IPS DF 4.7 (cell line): Measurements from ENCODE around the gene AKAP9.
"Not testable (repeated sequence)": the region's sequence is repeated elsewhere in the genome, so short reads cannot be mapped to it uniquely, and the experiment has no call there.

ENCODE experiments used
- DNase-seq: peaks from one replicate; pipeline ENCODE4 v3.0.0-alpha.2; 2013; ENCODE audit warnings: low spot score; ENCODE audit errors: extremely low read depth

AKAP9 gene

DNA sequence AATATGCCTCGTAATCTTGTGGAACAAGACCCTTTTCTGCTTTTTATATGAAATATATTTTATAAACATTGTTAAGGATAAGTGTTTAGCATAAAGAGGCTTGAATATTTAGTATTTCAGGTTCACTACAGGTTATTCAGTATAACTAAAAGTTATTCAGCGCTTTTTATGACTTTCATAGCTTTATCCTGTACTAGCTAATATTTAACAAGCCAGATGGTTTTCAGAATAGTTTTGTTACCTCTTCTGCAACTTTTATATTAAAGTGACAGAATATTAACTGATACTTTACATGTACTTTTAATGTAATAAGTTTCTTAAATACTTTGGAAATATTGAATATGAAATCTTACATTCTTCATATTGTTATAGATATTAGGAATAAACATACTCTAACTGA is 118.2 kb downstream of the AKAP9 start:
- no peak for DNase-seq

DNA sequence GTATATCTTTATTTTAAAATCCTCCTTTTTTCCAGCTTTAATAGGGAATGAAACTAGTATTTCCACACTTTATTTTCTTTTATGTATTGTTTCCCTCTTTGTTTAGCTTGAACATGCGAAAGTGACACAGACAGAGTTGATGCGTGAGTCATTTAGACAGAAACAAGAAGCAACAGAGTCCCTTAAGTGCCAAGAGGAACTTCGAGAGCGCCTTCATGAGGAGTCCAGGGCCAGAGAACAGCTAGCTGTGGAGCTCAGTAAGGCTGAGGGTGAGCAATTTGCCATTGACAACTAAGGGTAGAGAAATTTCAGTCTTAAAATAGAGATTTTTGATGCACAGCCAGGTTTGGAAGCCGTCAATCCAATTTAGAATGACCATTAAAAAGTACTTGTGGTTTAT is 120.5 kb downstream of the AKAP9 start:
- no peak for DNase-seq

DNA sequence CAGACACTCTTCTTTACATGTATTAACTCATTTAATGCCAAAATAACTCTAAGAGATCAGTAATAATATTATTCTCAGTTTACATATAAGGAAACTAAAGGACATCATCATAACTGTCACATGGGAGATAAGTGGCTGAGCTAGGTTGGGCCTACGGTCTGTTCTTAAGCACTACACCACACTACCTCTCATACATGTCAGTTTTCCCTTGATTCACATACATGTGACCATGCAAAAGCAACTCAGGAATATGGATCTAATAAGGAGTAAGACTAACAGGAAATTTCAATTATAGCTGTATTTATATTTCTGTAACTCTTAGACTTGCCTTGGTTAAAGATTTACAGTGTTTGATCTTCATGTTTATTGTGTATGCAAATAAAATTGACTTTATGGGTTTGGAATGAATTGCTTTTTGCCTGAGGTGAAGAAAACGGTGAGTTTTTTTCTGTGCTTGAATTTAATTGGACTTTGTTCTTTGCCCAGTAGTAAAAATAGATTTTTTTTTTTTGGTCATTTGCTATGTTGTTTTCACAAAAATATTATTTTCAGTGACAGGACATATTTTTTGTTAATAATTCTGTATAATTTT is 123.9 kb downstream of the AKAP9 start:
- no peak for DNase-seq

DNA sequence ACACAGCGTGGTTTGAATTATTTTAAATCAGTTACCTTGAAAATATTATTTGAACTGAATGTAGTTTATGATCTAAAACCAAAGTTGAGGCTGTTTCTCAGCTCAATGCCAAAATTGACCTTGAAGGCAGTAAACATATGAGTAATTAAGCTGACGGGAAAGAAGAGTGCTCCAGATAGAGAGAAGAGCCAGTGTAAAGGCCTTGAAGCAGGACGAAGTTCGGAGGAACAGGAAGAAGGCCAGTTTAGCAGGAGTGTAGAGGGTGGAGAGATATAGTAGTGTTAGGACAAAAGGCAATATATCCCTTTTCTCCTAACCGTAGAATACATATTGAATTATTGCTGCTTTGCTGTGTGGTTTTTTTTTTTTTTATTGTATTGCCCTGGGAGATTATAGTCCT is 130.4 kb downstream of the AKAP9 start:
- DNase-seq = no peak

DNA sequence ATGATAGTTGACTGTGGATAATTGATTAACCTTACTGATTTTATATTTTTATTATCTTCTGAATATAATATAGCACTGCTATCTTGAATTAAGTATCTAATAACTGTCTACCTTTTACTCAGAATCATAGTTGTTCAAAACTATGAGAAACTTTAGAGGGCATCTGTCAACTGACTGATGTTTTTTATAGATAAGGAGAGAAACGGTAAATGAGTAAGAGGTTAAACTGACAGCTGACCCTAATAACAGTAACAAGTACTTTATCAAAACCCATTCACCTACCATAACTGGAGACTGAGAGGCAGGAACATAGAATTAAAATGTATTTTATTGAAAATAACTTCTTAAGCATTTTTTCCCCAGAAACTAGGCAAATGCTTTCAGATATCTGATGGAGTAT is 131.5 kb downstream of the AKAP9 start:
- DNase-seq = no peak

DNA sequence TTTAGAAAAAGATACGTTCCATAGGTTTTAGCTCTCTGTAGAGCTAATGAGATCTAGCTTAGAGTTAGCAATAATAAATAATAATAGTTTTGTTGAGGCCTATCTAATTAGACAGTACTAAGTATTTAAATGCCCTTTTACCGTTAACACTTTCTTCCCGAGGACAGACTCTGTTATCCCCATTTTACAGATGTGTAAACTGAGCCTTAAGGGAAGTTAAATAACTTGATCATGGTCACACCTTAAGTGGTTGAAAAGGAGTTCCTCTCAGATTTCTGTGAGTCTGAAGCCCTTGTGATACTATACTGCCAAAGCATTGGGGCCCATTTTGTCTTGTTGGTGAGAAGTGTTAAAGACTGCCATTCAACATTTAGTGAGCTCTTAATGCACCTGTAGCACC is 132.0 kb downstream of the AKAP9 start:
- DNase-seq = no peak

DNA sequence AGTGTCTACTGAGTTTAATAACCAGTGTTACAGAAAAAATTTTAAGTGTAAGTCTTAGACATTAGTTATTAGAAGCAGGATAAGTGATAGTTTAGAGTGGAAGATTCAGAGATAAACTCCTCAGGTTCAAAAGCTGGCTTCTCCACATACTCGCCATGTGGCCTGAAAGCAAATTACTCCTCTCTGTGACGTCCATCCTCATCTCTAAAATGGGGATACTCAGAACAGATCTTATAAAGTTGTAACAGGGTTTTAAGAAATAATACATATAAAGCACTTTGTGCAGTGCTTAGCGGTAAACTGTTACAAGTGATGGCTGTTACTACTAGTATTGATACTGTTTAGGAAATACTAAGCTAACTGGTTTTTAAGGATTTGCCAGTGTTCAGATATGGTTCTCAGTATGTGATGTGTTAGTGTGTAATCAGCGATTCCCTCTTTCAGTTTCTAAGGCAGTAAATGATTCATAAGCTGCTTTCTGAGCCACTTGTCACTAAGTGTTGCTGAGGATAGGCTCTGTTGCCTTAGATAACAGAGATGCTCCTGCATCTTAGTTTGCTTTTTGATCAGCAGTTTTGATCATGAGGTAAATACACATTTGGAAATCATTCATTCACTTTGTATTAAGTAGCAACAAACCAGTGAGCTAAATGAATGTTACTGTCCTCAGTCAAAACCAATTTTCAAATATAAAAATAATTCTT is 134.9 kb downstream of the AKAP9 start:
- no peak for DNase-seq

DNA sequence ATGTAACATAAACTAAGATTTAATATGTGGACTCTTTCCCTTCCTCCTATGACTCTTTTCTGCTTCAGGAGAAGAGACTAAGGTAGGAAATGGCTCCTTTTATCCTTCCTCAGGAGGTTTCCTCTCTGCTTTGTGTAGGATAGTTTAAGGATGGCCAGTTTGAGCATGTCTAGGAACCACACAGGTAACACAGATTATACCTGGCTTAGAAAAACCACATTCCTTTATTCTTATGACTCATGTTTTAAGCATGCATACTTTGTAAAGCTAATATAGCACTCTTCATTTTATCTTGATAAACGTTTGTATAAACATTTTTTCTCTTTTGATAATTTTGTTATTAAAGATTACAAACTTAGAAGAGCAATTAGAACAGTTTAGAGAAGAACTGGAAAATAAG is 135.8 kb downstream of the AKAP9 start:
- no peak for DNase-seq

DNA sequence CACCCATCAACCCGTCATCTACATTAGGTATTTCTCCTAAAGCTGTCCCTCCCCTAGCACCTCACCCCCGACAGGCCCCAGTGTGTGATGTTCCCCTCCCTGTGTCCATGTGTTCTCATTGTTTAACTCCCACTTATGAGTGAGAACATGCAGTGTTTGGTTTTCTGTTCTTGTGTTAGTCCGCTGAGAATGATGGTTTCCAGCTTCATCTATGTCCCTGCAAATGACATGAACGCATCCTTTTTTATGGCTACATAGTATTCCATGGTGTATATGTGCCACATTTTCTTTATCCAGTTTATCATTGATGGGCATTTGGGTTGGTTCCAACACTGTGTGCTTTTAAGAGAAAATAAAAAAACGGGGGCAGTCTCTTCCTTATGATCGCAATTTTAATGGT is 143.3 kb downstream of the AKAP9 start:
- not testable (repeated sequence) for DNase-seq

DNA sequence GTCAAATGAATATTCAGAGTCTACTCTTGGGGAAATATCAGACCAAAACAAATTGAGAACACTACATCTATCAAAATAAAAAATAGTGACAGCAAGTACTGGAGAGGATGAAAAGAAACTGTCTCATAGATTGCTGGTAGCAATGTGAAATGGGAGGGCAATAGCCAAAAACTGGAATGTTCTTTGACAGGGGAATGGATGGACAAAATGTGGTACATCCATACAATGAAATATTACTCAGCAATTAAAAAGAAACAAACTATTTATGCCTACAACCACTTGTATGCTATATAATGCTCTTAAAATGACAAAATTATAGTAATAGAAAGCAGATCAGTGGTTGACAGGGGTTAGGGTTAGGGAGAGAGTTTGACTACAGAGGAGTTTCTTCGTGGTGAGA is 147.6 kb downstream of the AKAP9 start:
- DNase-seq = no peak

DNA sequence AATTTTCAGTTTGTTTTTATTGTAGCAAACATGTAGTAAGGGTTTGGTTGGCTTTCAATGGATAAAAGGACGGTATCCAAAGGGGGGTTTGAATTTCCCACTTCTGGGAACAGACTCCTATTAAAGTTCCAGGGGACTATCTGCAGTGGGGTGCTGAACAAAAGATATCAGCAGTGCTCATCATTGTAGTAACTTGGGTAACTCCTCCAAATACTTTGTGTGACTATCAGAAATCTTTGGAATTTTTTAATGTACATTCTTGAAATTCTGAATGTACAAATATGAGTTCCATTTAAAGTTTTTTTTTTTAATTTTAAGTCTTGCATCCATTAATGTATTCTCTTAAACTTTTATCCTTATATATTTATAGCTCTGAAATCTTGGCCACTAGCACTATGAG is 151.5 kb downstream of the AKAP9 start:
- DNase-seq = no peak

DNA sequence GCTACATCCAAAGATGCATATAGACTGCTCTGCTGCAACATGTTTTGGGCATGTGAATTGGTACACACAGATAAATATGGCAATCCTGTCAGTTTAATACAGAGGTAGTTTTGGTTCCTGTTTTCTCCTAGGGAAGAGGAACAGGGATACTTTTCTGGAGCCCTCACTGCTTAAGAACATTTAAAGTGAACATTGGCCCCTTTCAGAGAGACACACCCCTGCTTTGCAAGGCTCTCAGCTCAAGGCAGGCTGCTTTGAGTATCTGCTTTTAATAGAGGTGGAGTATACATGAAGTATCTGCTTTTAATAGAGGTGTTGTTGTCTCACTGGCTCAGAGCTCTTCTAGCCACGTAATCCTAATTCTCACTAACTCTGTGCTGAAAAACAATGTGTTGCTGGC is 154.7 kb downstream of the AKAP9 start:
- no peak for DNase-seq

DNA sequence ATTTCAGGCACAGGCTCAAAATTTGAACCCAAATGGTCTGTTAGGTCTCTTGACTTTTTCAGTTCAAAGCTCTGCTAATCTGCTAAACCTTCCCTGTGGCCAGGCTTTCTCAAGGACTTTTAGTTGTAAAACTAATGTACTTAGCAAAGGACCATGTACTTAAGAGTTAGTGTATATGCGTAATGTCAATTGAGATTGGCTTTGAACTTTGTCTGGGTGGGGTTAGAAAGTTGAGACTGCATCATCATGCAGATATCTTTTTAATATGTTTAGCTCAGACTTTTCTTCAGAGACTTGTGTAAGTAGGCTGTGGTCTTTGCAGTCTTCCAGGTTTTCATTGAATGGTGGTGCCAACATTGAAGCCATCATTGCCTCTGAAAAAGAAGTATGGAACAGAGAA is 159.9 kb downstream of the AKAP9 start:
- no peak for DNase-seq

DNA sequence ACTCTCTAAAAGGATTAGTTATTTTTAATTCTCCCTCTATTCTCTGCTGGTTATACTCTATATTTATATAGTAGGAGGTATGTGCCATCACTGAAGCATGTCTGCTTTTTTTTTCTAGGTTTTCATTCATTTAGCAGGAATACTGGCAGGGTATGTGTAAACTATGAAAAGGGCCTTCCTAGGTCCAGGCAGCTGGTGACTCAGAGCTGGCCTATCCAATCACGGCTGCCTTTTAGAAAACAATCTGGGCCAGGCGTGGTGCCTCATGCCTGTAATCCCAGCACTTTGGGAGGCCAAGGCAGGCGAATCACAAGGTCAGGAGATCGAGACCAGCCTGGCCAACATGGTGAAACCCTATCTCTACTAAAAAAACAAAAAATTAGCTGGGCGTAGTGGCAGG is 162.2 kb downstream of the AKAP9 start:
- not testable (repeated sequence) for DNase-seq

DNA sequence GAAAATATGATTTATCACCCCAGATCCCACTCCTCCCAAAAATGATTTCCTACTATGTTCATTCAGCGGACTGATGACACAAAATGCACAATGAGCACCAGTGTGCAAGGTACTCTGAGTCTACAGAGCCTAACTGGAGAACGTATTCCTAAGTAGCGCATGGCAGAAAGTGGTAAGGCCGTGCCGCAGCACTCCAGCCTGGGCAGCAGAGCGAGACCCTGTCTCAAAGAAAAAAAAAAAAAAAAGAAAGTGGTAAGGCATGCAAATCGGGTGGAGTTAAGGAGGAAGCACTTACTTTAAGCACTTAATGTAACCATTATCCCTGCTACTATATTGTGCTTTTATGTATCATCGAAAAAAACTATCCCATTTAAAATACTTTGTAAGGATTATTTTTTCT is 168.2 kb downstream of the AKAP9 start:
- no peak for DNase-seq

DNA sequence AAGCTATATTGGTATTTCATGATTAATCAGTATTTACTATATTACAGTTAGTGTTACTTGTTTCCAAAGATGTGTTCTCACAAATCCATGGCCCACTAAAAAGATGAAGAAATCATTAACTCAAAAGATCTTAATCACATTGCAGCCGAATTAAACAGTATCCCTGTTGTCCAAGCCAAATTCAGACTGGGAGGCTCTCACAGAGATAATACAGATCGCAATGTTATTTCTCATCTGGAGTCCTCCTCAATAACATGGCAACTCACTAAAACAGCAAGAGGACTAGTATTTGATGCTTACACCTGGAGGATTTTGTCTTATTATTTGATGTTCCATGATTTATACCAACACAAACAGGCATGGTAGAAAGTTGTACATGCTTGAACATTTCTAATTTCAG is 170.2 kb downstream of the AKAP9 start:
- no peak for DNase-seq

DNA sequence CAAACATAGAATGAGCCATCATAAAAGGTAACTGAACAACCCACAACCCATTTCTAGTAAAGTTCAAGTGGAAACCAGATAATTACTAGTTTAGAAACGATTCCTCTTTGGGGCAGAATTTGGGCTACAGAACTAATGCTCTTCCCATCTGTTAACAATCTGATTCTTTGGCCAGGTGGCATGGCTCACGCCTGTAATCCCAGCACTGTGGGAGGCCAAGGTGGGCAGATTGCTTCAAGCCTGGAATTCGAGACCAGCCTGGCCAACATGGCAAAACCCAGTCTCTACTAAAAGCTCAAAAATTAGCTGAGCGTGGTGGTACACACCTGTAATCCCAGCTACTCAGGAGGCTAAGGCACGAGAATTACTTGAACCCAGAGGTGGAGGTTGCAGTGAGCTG is 175.2 kb downstream of the AKAP9 start:
- DNase-seq = no peak

DNA sequence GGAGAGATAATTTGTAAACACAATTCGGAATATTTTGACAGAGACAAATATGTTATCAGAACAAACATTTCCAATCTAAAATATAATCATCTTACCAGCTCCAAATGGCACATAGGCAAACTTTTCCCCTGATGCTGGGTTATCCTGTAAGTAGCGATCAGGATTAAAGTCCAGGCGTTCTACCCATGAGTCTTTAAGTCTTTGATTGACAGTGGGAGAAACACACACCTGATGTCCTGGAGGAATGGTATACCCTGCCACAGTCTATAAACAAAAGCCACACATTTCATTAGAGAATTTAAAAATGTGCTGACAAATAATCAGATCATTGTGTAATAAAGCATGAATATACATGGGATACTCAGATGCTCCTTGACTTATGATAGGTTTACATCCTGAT is 176.3 kb downstream of the AKAP9 start:
- DNase-seq = no peak

DNA sequence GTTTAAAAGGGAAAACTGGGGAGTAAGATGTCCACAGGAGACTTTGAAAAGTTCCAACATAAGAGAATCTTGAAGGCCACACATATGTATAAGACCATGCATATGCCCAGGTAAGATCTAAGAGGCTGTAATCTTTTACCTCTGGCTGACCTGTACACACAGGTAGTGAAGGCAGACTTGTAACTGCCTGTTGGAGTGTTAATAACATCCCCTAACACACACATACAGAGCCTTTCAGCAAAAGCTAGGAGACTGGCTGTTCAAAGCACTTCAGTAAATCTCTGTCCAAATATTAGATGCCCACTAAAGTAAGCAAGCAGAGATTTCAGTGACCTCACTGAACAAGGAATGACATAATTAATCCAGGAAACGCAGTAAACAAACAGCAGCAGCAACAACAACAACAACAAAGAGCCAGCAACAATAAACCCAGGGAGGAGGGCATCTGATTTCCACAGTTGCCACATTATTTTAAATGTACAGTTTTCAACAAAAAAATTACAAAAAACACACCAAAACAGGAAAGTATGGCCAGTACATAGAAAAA is 178.6 kb downstream of the AKAP9 start:
- no peak for DNase-seq

DNA sequence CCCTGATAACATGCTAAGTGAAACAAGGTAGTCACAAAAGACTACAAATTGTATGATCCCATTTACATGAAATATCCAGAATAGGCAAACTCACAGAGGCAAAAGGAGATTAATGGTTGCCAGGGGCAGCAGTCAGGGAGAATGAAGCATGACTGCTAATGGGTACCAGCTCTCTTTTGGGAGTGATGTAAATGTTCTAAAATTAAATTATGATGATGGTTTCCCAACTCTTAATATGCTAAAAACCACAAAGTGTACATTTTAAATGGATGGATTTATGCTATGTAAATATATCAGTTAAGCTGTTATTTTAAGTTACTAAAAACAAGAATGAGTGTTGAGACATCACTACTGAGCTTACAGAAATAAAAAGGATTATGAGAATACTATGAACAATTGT is 181.0 kb downstream of the AKAP9 start:
- DNase-seq = no peak

DNA sequence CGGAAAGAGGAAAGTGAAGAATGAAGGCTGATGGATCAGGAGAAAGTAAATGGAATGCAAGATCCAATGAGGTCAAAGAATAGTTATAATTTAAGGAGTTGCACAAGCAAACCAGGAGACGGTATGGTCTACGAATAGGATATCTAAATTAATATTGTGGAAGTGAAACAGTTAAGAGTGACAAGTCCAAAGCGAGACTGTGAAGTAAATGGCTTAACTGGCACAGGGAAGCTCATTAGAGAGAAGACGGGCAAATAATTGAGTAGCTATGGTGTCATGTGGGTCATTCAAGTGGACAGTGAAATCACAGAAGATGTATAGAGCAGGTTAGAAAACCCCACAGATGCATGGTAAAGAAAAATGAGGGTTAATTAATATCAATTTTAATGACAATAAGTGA is 190.4 kb downstream of the AKAP9 start:
- DNase-seq = no peak

DNA sequence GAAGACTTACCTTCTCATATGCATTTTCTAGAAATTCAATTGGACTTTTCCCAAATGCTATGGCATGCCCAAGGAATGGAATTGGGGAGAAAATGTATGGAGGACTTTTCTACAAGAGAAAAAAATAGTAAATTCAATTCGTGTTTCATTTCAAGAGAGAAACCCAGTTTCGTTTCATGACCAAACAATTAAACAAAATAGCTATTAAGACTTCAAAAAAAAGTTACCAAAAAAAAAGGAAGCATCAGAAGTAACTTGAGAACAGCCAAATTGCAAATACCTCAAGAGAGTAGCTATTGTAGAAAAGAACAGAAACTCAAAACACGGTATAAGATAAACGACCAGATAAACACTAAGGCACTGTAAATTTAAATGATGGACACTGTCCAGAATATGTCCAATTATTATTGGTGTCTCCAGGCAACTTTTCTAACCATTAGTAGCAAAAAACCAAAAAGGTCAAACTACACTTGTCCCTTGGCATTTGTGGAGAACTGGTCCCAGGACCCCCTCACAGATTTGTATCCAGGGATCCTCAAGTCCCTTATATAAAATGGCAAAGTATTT is 191.2 kb downstream of the AKAP9 start:
- no peak for DNase-seq

DNA sequence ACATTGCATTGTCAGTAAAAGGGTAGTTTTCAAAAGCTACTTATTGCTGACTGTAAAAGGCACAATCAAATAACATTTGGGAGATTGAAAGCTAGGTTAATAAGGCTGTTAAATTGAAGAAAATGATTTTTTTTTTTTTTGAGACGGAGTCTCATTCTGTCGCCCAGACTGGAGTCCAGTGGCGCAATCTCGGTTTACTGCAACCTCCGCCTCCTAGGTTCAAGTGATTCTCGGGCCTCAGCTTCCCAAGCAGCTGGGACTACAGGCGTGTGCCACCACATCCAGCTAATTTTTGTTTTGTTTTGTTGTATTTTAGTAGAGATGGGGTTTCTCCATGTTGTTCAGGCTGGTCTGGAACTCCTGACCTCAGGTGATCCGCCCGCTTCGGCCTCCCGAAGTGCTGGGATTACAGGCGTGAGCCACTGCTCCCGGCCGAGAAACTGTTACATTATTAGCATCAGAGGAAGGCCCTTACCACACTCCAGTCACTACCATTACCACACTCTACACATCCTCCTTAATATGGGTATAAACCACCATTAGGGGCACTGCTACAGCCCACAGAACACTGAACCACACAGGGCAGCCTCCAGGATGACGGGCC is 192.6 kb downstream of the AKAP9 start:
- no peak for DNase-seq
